ENCODE measurements around the gene AGPAT1.
"Not testable (repeated sequence)": the region's sequence is repeated elsewhere in the genome, so short reads cannot be mapped to it uniquely, and the experiment has no call there.

Gene AGPAT1, protein sequence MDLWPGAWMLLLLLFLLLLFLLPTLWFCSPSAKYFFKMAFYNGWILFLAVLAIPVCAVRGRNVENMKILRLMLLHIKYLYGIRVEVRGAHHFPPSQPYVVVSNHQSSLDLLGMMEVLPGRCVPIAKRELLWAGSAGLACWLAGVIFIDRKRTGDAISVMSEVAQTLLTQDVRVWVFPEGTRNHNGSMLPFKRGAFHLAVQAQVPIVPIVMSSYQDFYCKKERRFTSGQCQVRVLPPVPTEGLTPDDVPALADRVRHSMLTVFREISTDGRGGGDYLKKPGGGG

GRCh38 chr6:32175711-32176475, at the start of gene AGPAT1:
Gene AGPAT1 (minus strand): TSS chr6:32176084. CDS start chr6:32171496, 4,588 bp downstream.
- peak; percentile 97 for DNase-seq (ENCODE audit: low spot score)

GRCh38 chr6:32224696-32225095, 48.8 kb upstream of the AGPAT1 start:
- no peak for DNase-seq (ENCODE audit: low spot score)

DNA sequence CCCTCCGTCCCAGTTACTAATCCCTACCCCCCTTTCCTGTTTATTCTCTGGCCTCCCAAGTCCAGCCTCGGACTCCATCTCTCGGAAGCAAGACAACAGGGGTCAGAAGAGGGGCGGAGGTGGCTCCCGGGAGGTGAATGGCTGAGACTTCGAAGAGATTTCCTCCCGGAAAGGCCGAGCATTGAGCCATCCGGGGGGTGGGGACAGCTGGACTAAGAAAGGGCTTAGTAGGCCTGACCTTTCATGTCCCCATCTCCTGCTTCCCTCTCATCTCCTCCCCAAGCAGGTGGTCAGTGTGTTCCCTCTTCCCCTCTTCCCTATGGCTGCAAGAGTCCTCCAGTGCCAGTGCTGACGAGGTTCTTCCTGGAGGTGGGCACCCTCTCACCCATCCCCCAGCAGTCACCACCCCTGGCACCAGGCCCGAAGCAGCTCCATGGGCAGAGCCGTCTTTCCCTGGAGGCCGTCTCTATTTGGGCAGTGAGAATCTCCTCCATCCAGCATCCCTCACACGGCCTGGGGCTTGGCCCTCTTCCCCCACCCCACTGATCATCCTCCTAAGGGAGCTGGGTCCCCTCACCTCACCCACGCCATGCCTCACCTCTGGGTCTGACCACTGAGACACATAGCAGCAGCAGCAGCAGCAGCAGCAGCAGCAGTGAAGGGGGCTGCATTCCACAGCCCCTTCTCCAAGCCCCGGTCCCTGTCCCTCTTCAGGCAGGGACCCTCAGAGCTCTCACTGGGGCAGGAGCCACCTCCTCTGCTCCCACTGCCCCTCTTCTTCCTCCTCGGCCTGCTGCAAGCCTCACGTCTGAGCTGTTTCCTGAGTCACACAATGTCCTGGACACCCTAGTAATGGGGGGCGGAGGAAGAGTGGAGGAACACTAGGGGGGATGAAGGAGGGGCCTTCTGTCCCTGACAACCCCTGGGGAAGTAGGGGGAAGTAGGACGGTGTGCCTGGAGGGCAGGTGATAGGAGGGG, 47.7 kb upstream of the AGPAT1 start, which contains the start of gene NOTCH4:
NOTCH4 (minus strand) TSS at position 810 of the 978 bp plus-strand sequence; CDS start at position 671, 139 bp downstream.
- DNase-seq (ENCODE audit: low spot score): no peak

- no peak for DNase-seq (ENCODE audit: low spot score)
These were observed 46.7 kb upstream of the AGPAT1 start for GRCh38 chr6:32222333-32223230.

- DNase-seq (ENCODE audit: low spot score): no peak
These were observed 44.1 kb upstream of the AGPAT1 start for GRCh38 chr6:32220021-32220420.

DNA sequence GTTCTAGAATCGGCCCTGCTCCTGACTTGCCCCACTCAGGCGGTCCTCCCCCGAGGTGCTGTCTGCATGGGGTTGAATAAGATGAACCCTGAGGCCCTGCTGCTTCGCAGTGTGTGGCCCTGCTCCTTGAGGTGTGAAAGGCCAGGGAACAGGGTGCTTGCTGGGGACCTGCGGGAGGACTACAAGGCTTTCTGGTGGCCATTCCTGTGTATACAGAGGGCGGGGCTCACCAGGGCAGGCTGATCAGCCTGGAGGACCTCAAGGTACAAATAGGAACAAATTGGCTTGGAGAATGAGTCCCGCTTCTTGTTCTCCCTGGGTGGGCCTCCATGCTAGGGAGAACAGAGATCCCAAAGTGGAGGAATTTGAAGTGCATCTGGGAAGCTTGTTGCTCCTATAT, 42.3 kb upstream of the AGPAT1 start:
- DNase-seq (ENCODE audit: low spot score): no peak

- no peak for DNase-seq (ENCODE audit: low spot score)
These were observed 41.1 kb upstream of the AGPAT1 start for GRCh38 chr6:32216998-32217397.

DNA sequence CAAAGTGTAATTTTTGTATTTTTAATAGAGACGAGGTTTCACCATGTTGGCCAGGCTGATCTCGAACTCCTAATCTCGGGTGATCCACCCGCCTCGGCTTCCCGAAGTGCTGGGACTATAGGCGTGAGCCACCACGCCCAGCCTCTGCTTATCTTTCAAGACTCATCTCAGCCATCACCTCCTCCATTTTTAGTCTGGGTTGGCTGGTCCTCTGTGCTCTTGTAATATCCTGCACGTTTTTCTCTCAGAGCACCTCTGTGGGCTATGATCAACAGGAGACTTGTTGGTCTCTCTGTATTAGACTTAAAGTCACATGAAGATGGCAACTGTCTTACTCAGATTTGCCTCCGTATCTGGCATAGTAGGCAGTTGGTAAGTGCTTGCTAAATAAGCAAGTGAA, 40.4 kb upstream of the AGPAT1 start:
- no peak for DNase-seq (ENCODE audit: low spot score)

- DNase-seq (ENCODE audit: low spot score): no peak
These were observed 39.7 kb upstream of the AGPAT1 start for GRCh38 chr6:32215617-32216016.

DNA sequence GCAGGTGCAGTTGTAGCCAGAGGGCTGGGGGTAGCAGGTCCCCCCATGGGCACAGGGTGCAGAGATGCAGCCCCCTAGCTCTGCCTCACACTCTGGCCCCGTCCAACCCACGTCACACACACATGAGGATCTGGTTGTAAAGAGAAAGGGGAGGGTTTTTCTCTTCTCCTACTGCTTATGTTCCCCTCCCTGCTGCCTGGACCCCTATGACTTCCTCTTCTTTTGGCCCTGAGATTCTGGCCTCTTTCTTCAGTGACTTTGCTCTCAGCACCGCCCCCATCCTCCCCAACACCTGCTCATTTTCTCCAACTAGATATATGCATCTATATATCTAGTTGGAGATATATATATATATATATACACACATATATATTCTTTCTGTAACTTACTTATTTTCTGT, 38.2 kb upstream of the AGPAT1 start:
- no peak for DNase-seq (ENCODE audit: low spot score)

DNA sequence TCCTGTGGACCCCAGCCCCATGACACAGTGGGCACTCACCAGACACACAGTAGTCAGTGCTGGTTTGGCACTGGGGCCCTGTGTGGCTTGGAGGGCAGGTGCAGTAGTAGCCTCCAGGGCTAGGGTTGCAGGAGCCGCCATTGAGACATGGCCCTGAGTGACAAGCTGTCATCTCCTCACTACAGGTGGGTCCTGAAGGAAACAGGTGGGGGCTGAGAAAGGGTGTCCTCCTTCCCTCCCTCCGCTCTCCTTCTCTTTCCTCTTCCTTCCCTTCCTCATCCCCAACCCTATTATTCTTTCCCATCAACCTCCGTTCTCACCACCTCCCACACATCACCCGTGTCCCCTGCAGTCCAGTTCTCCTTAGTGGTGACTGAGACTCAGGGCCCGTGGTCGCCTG, 37.8 kb upstream of the AGPAT1 start:
- no peak for DNase-seq (ENCODE audit: low spot score)

- DNase-seq (ENCODE audit: low spot score): no peak
These were observed 36.3 kb upstream of the AGPAT1 start for GRCh38 chr6:32212076-32212760.

DNA sequence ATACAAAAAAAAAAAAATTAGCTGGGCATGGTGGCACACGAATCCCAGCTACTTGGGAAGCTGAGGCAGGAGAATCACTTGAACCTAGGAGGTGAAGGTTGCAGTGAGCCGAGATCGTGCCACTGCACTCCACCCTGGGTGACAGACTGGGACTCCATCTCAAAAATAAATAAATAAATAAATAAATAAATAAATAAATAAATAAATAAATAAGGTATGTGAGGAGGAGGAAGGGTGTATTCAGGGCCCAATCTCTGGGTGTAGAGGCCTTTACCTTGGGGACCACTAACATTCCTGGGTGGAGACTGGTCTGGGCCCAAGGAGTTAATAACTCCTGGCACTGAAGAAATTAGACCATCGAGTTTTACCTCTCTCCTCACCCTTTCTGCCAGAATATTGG, 35.5 kb upstream of the AGPAT1 start:
- DNase-seq (ENCODE audit: low spot score): not testable (repeated sequence)

GRCh38 chr6:32210191-32210601, 34.3 kb upstream of the AGPAT1 start:
- no peak for DNase-seq (ENCODE audit: low spot score)

GRCh38 chr6:32208996-32209395, 33.1 kb upstream of the AGPAT1 start:
- no peak for DNase-seq (ENCODE audit: low spot score)

DNA sequence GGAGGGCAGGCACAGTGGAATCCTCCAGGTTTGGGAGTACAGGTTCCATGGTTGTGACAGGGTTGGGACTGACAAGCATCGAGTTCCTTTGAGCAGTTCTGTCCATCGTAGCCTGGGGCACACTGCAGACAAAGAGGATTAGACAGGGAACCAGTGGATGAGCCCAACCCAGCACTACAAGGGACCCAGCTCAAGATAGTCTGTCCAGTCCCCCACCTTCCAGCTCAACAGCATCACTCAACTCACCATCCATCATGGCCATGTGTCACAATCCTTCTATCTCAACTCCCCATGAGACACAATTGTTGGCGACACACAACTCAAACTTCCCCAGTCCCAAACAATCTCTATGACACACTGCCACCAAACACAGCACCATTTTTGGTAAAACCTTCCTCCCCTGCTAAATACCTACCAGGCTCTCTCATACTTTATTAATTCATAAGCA, 28.4 kb upstream of the AGPAT1 start:
- no peak for DNase-seq (ENCODE audit: low spot score)

DNA sequence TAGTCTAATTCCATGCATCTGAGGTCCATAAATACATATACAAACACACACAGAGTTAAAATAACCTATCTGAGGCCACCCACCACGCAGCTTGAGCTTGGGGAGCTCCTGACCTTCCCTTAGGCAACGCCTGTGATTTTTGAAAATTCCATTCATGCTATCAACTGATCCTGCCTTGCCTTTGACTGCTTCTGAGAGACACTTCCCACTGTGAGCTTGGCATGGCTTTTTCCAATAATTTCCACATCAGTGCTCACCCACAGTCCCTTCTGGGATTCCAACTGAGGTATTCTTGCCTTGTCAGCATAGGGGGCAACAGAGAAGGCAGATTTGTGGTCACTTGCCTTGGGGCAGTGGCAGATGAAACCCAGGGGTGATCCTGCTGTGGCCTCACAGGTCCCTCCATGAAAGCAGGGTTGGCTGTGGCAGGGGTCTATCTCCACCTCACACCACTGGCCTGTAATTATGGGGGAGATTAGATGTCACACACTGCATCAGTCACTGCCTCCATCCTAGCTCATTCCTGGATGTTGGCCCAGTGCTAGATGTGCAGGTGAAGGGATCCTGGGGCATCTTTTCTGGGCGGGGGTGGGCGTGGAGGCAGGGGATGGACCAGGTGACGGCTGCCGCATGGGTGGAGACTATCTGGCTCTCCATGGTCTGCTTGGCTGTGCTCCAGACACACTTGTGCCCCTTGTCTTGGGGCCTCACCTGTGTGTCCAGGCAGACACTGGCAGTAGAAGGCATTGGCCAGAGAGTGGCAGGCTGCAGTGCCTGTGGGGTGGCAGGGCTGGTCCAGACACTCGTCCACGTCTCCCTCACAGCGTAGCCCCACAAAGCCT, 27.8 kb upstream of the AGPAT1 start:
- DNase-seq (ENCODE audit: low spot score): no peak

DNA sequence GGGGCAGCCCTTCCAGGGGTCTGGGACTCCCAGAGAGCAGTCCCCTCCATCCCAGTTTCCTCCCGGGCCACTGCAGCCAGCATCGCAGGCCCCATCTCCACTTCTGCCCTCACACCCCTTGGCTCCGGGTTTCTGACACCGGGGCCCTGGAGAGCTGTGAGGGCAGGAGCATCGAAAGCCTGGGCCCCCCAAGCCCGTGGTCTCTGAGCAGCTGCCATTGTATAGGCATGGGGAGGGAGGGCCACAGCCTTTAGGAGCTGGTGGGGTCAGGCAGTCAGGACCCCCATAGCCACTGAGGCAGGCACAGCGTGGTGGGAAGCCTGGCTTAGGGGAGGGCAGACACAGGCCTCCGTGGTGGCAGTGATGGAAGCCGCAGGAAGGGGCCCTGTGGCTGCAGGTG, 26.3 kb upstream of the AGPAT1 start:
- no peak for DNase-seq (ENCODE audit: low spot score)

- DNase-seq (ENCODE audit: low spot score): no peak
These were observed 25.0 kb upstream of the AGPAT1 start for GRCh38 chr6:32200711-32201475.
